Naive B cell (primary cell): ENCODE results near the gene LRCH3. TPM values are rescaled to one million over a fixed set of nuclear protein-coding genes. Genes with fewer than 3 reads are reported as not detected.
A peak's percentile ranks its signal among the peaks of the same experiment; 100 is the strongest.

Experiments
- ATAC-seq, 2 donors: fragments of 150-1000 bp; cut with Tn5 transposase; 2 replicates each; pipeline ENCODE4 v1.10.0; 2021; ENCODE audit warnings: low read depth in 2 of 2, mild to moderate bottlenecking in 2 of 2, moderate library complexity in 2 of 2
- DNase-seq: peaks from one replicate; pipeline ENCODE4 v3.0.0; 2022
- H3K27ac Mint-ChIP-seq, 6 donors: one replicate each; pipeline ENCODE4 v1.8.0; 2020 to 2022; ENCODE audit warnings: mild to moderate bottlenecking in 6 of 6, mixed read lengths in 6 of 6, moderate library complexity in 5 of 6, inconsistent platforms in 2 of 6
- H3K27me3 Mint-ChIP-seq, 3 donors: one replicate each; pipeline ENCODE4 v1.8.0; 2021 to 2022; ENCODE audit warnings: mixed read lengths in 3 of 3, mild to moderate bottlenecking in 1 of 3
- H3K36me3 Mint-ChIP-seq, 2 donors: one replicate each; pipeline ENCODE4 v1.8.0; 2020 to 2022; ENCODE audit warnings: mixed read lengths in 2 of 2, inconsistent platforms in 1 of 2, mild to moderate bottlenecking in 1 of 2
- H3K4me1 Mint-ChIP-seq, 3 donors: one replicate each; pipeline ENCODE4 v1.8.0; 2020 to 2022; ENCODE audit warnings: mixed read lengths in 3 of 3, inconsistent platforms in 1 of 3, mild to moderate bottlenecking in 1 of 3, moderate library complexity in 1 of 3
- H3K4me3 Mint-ChIP-seq, 8 donors: one replicate each; pipeline ENCODE4 v1.8.0; 2020 to 2022; ENCODE audit warnings: mild to moderate bottlenecking in 8 of 8, mixed read lengths in 8 of 8, moderate library complexity in 8 of 8, inconsistent platforms in 2 of 8
- H3K9me3 Mint-ChIP-seq, 7 donors: one replicate each; pipeline ENCODE4 v1.8.0; 2020 to 2022; ENCODE audit warnings: mixed read lengths in 7 of 7, mild to moderate bottlenecking in 5 of 7, inconsistent platforms in 2 of 7, moderate library complexity in 1 of 7
- polyA plus RNA-seq, 6 donors: library from polyadenylated mRNA; unstranded; fragments of 300-500 nt; fragmentation: Illumina TruSeq; gene quantifications; one replicate each; pipeline ENCODE4 v1.2.3, GENCODE V29; 2021; ENCODE audit warnings: low read depth in 6 of 6

Gene LRCH3
- polyA plus RNA-seq, 6 donors from 2014 or later: 10.2 to 26.0 (median 13.9) TPM

DNA sequence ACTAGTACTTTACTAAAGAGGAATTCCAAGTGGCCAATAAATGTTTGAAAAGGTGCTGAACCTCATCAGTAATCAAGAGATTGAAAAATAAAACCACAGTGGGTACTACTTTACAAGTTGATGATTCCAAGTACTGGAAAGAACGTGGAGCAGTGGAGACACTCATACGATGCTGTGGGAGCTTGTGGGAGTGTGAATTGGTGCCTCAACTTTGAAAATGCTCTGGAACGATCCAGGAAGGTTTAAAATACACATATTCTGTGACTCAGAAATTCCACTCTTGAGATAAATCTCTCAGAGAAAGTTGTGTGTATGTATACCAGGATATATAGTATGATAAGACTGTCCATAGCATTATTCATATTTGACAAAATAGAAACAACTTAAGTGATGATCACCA is 9.3 kb downstream of the LRCH3 start:
- H3K4me3 Mint-ChIP-seq: no peak overlapping the region
- DNase-seq: no peak
- peak overlapping the region; percentile 9 to 77 (median 56) for H3K27ac Mint-ChIP-seq
- ATAC-seq: no peak
- H3K36me3 Mint-ChIP-seq: no peaks in the 10 kb centered on the region
- H3K9me3 Mint-ChIP-seq: no peaks in the 10 kb centered on the region
- H3K27me3 Mint-ChIP-seq: no peaks in the 10 kb centered on the region
- peaks cover 51 to 74% (median 67%) of the 10 kb centered on the region in 3 donors for H3K4me1 Mint-ChIP-seq

DNA sequence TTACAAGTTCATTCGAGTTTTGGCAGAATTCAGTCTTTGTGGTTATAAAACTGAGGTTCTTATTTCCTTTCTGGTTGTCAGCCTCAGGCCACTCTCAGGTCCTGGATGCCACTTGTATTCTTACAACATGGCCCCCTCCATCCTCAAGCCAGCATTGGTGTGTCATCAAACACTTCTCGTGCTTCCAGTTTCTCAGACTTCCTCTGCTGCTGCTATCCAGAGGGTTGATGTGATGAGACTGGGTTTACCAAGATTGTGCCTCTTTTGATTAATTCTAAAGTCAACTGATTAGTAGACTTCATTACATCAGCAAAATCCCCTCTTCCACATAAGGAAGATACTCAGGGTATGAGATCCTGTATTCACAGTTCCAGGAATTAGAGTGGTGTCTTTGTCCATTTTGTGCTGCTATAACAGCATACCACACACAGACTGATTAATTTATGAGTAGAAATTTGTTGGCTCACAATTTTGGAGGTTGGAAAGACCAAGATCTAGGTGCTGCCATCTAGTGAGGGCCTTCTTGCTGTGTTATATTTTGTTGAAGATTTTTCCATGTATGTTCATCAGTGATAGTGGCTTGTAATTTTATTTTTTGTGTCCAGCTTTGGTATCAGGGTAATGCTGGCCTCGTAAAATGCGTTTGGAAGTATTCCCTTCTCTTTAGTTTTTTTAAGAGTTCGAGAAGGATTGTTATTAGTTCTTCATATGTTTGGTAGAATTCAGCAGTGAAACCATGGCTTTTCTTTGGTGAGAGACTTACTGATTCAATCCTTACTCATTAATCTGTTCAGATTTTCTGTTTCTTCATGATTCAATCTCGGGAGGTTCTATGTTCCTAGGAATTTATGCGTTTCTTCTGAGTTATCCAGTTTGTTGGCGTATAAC is 11.1 kb downstream of the LRCH3 start:
- peak; percentile 29 for DNase-seq
- H3K27ac Mint-ChIP-seq: peak overlapping the region; percentile 35 to 87 (median 66)
- H3K4me1 Mint-ChIP-seq: peaks cover 40 to 62% (median 49%) of the 10 kb centered on the region in 3 donors
- no peak overlapping the region for H3K4me3 Mint-ChIP-seq
- no peaks in the 10 kb centered on the region for H3K9me3 Mint-ChIP-seq
- H3K27me3 Mint-ChIP-seq: no peaks in the 10 kb centered on the region
- ATAC-seq: peak; percentile 66 to 67
- no peaks in the 10 kb centered on the region for H3K36me3 Mint-ChIP-seq

DNA sequence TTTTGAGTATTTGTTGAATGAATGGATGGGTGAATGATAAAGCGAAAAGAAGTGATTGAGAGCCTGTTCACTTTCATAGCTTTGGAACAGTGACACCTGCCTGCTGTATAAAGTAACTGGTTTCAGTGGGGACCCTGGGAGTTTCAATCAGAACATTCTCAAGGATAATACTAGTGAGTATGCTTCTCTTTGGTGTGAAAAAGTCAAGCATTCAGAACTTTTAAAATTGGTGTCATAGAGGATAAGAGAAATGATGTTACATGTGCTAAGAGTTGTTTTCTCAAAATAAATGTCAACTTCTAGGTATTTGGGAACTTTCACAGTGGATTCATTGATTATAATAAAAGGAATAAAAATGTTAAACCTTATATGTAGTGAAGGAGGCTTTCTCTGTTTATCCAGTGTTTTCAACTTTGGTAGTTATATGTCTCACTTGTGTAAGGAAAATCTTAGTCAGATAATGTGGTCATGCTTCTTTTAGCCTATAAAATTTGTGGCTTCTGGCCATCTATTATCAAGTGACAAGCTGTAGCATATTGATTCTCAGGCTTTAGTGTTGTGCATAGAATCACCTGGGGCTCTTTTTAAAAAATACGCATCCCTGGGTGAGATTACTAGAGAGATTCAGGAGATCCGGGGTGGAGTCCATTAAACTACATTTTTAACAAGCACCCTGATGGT is 11.9 kb downstream of the LRCH3 start:
- Mint-ChIP-seq H3K4me3 (no peak overlapping the region), H3K27ac (peak overlapping the region in 5 of 6 donors; percentile 35 to 87 (median 68)), H3K9me3 (no peaks in the 10 kb centered on the region), H3K36me3 (peaks cover 0 to 7% of the 10 kb centered on the region in 2 donors), H3K27me3 (no peaks in the 10 kb centered on the region), H3K4me1 (peaks cover 42 to 59% (median 49%) of the 10 kb centered on the region in 3 donors)
- no peak for DNase-seq
- peak; percentile 45 to 48 for ATAC-seq

DNA sequence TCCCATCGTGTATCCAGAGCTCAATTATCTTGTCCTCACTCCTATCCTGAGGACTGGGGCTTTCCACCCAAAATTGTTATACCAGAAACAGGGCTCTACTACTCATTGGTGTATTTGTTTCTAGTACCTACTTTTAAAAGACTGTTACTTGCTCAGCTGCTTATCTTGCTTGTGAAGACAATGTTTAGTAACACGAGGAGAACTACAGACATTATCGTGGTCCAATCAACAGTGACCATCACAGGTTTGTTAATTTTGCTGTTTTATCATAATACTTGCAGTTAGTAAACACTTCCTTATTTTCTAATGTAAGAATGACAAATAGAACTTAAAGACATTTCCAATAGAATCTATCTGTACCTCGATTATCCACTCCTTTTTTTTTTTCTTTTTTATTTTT is 13.5 kb downstream of the LRCH3 start:
- Mint-ChIP-seq H3K4me1 (peaks cover 47 to 60% (median 50%) of the 10 kb centered on the region in 3 donors), H3K9me3 (no peaks in the 10 kb centered on the region), H3K27me3 (no peaks in the 10 kb centered on the region), H3K36me3 (peaks cover 0 to 7% of the 10 kb centered on the region in 2 donors), H3K4me3 (no peak overlapping the region), H3K27ac (peak overlapping the region in 2 of 6 donors; percentile 41 to 54)
- DNase-seq (no peak), ATAC-seq (no peak)

DNA sequence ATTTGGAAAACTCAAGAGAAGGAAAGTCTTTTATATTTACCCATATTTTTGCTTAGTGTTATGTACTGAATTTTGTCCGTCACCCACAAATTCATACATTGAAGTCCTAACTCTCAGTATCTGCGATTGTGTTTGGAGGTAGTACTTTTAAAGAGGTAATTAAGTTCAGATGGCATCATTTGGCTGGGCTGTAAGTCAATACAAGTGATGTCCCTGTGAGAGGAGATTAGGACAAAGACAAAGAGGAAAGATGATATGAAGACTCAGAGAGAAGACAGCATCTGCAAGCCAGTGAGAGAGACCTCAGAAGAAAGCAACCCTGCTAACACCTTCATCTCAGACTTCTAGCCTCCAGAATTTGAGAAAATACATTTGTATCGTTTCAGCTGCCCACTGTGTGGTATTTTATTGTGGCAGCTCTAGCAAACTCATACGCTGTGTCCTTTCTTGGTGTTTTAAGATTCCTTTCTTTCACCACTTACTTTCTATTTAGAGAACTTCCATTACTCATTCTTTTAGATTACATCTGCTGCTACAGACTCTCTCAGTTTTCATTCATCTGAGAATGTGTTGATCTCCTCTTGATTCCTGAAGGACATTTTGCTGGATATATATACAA is 17.0 kb downstream of the LRCH3 start:
- Mint-ChIP-seq H3K27me3 (no peaks in the 10 kb centered on the region), H3K27ac (peak overlapping the region in 5 of 6 donors; percentile 3 to 88 (median 71)), H3K36me3 (peaks cover 0 to 7% of the 10 kb centered on the region in 2 donors), H3K9me3 (no peaks in the 10 kb centered on the region), H3K4me3 (no peak overlapping the region), H3K4me1 (peaks cover 29 to 41% (median 30%) of the 10 kb centered on the region in 3 donors)
- no peak for ATAC-seq
- no peak for DNase-seq

DNA sequence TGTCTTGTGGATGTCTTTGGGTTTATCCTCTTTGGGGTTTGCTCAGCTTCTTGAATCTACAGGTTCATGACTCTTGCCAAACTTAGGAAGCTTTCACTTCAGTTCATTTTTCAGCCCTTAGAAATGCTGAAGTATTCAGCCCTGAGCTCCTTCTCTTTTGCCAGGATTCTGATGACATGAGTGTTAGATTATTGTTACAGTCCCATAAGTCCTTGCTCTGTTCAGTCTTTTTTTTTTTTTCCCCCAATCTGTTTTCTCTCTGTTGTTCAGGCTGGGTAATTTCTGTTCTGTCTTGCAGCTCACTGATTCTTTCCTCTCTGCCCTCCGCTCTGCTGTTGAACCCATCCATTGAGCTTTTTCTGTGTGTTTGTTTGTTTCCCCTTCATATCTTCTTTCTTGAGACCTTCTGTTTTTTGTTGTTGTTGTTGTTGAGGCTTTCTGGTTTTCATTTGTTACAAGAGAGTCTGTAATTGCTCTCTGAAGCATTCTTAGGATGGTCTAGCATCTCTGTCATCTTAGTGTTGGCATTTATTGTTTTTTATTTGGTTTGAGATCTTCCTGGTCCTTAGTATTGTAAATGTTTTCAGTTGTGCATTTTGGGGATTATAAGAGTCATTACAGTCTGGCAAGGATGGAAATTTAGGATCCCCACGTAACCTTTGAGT is 18.4 kb downstream of the LRCH3 start:
- no peaks in the 10 kb centered on the region for H3K9me3 Mint-ChIP-seq
- peak overlapping the region in 2 of 8 donors; percentile 48 to 65 for H3K4me3 Mint-ChIP-seq
- H3K4me1 Mint-ChIP-seq: peaks cover 29 to 41% (median 34%) of the 10 kb centered on the region in 3 donors

DNA sequence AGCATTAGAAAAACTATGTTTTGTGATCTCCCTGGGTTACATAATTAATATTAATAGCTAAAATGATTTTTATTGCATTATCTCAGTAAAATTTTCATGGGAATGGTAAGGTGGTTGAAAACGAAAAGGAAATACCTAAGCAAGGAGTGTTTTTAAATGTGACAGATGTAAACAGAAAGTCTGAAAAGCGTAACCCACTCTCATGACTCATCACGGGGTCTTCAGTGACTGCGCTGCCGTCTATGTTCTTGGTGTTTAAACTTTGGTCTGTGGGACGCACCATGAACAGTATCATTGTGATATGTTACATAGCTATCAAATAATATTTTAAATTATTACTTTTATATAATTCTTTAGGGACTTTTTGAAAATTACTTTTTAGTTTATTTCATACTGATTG is 19.8 kb downstream of the LRCH3 start:
- Mint-ChIP-seq H3K4me3 (no peak overlapping the region), H3K27ac (peak overlapping the region in 1 of 6 donors; percentile 80), H3K9me3 (no peaks in the 10 kb centered on the region), H3K4me1 (peaks cover 29 to 36% (median 33%) of the 10 kb centered on the region in 3 donors), H3K36me3 (peaks cover 0 to 7% of the 10 kb centered on the region in 2 donors), H3K27me3 (no peaks in the 10 kb centered on the region)
- no peak for ATAC-seq
- DNase-seq: no peak

More for the DNA sequence above, 18.4 kb downstream of the LRCH3 start:
- Mint-ChIP-seq H3K36me3 (peaks cover 0 to 7% of the 10 kb centered on the region in 2 donors), H3K27me3 (no peaks in the 10 kb centered on the region), H3K27ac (peak overlapping the region; percentile 16 to 98 (median 74))
- ATAC-seq (no peak), DNase-seq (no peak)

DNA sequence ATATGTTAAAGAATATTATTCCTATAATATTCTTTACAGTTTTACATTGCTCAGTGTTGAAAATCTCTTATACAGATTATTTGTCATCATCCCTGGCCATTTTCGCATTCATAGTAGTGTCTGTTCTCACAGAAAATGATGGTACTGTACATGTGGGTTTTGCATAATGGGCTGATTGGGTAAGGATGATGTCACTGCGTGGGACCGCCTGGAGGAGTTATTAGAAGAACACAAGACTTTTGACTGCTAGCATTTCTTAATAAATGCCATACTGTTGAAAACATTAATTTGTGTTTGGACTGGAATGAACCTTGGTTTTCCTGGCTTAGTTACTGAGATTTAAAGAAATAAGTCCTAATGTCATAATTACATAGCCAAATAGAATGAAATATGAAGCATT is 20.3 kb downstream of the LRCH3 start:
- Mint-ChIP-seq H3K36me3 (peaks cover 0 to 7% of the 10 kb centered on the region in 2 donors), H3K27me3 (no peaks in the 10 kb centered on the region), H3K4me3 (no peak overlapping the region), H3K9me3 (no peaks in the 10 kb centered on the region), H3K4me1 (peaks cover 29 to 34% (median 30%) of the 10 kb centered on the region in 3 donors), H3K27ac (peak overlapping the region in 2 of 6 donors; percentile 28 to 33)
- ATAC-seq: no peak
- DNase-seq: no peak

DNA sequence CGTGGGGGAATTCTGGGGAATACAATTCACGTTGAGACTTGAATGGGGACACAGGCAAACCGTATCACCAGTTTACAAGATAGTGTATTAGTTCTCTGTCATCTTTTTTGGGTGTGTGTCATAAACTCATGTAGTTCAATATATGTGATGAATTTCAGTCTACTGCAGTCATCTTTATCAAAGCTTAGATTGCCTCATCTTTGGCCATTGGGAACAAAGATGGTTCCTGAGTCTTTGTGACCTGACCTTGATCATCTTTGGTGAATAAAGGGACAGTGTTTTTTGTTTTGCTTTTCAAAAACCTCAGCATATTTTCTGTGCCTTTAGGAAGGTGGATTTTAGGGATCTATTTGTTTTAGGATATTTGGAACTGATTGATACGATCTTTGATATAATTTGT is 23.3 kb downstream of the LRCH3 start:
- Mint-ChIP-seq H3K4me1 (peaks cover 7 to 15% (median 15%) of the 10 kb centered on the region in 3 donors), H3K4me3 (no peak overlapping the region), H3K36me3 (no peaks in the 10 kb centered on the region), H3K27me3 (no peaks in the 10 kb centered on the region), H3K27ac (no peak overlapping the region), H3K9me3 (no peaks in the 10 kb centered on the region)
- ATAC-seq (no peak), DNase-seq (no peak)

DNA sequence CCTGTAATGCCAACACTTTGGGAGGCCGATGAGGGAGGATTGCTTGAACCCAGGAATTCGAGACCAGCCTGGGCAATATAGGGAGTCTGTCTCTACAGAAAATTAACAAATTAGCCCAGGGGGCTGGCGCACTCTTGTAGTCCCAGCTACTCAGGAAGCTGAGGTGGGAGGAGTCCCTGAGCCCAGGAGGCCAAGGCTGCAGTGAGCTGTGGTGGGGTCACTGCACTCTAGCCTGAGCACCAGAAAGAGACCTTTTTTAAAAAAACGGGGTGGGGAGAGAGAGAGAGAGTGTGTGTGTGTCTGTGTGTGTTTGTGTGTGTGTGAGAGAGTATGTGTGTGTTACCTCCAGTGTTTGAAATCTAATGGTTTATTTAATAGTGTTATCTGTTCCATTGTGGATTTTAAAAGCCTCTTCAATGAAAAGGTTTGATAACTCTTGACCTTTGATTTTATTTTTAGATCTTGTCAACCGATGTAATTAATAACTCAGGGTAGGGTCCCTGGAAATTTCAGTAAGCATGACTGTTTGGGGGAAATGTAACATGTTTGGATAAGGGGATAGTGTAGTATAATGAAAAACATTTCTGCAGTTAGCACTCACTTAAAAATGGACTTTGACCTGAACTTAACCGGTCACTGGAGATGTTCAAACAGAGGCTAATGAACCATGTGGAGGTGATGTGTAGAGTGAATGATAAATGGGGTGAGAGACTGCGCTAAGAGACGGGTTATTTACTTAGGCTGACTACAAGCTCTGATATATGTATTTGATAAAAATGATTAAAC is 29.7 kb downstream of the LRCH3 start:
- H3K27me3 Mint-ChIP-seq: no peaks in the 10 kb centered on the region
- H3K36me3 Mint-ChIP-seq: peaks cover 15 to 18% of the 10 kb centered on the region in 2 donors
- H3K27ac Mint-ChIP-seq: peak overlapping the region in 3 of 6 donors; percentile 57 to 72 (median 62)
- peaks cover 2 to 8% (median 7%) of the 10 kb centered on the region in 3 donors for H3K4me1 Mint-ChIP-seq
- no peaks in the 10 kb centered on the region for H3K9me3 Mint-ChIP-seq
- no peak overlapping the region for H3K4me3 Mint-ChIP-seq
- ATAC-seq: no peak
- no peak for DNase-seq

DNA sequence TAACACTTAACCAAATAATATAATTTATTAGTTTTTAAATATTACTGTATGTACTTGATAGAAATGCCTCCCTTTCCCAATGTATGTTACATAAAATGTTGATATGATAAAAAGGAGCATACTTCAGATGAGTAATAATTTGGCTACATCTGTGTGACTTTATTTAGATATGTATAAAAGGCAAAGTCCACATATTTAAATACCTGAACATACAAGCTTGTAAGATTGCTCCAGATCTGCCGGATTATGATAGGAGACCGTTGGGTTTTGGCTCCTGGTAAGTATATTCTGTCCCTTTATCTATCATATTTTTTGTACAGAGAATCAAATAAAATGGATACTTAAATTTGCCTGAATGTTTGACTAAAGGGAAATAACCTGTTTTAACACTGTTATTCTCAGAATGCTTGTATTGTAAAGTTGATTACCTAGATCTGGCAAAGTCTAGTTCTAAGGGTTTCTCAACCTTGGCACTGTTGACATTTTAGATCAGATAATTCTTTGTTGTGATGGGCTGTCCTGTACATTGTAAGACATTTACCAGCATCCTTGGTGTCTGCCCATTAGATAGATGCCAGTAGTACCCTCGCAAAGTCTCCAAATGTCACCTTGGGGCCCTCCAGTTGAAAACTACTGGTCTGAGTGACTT is 38.5 kb downstream of the LRCH3 start:
- Mint-ChIP-seq H3K4me1 (peaks cover 0 to 5% (median 3%) of the 10 kb centered on the region in 3 donors), H3K27me3 (no peaks in the 10 kb centered on the region), H3K36me3 (peaks cover 13 to 21% of the 10 kb centered on the region in 2 donors), H3K9me3 (no peaks in the 10 kb centered on the region), H3K27ac (no peak overlapping the region), H3K4me3 (no peak overlapping the region)
- ATAC-seq: no peak
- DNase-seq: no peak
